ENCODE results near the gene SETDB2. TPM values are rescaled to one million over a fixed set of nuclear protein-coding genes. Genes with fewer than 3 reads are reported as not detected.

Gene SETDB2
- total and polyA plus RNA-seq, 2 donors (not counting 3 experiments of a cell fraction or from before 2014, with no cell fraction given), result 1.5 to 5.6 TPM

GRCh38 chr13:49464621-49465325, 20.7 kb downstream of the SETDB2 start:
- FAIRE-seq (no peak), DNase-seq (ENCODE audit: low read depth, low spot score) (no peak)
- no peak overlapping the region for H3K4me2 ChIP-seq (ENCODE audit: insufficient read depth, low read length)
- ChIA-PET CTCF (interaction anchor here (1.0 to 1.6 kb wide), 2 partner anchors 9 to 13 kb away, joined by 3 to 4 read pairs; no protein-coding TSS in a partner anchor), POLR2A (no interaction called here)
- no TSS peak for BruUV-seq (replicated peaks)
- TF ChIP-seq POLR2A (IDR thresholded peaks at IDR 0.05; ENCODE audit: low read depth, low read length) (no peak), MYC (IDR thresholded peaks at IDR 0.05; ENCODE audit: low read depth, low read length) (no peak), CTCF (IDR thresholded peaks at IDR 0.05; ENCODE audit: extremely low read depth in 1 of 2, insufficient read depth in 1 of 2, low read depth in 1 of 2, low read length in 2 of 2) (no peak), MAX (IDR thresholded peaks at IDR 0.05; ENCODE audit: insufficient read depth, insufficient read length) (no peak), EZH2 (IDR thresholded peaks at IDR 0.05; ENCODE audit: borderline replicate concordance, low read depth, low read length, severe bottlenecking) (no peak), JUN (IDR thresholded peaks at IDR 0.05; ENCODE audit: borderline replicate concordance, insufficient read depth, insufficient read length, low read depth) (no peak), FOS (IDR thresholded peaks at IDR 0.05; ENCODE audit: borderline replicate concordance, insufficient read depth, low read length) (no peak), POLR2AphosphoS5 (IDR thresholded peaks at IDR 0.05; ENCODE audit: insufficient read depth, low read depth, low read length) (no peak), GATA2 (IDR thresholded peaks at IDR 0.05; ENCODE audit: insufficient read depth, insufficient read length, low read depth, low read length) (no peak)
- no peaks in the 10 kb centered on the region for H3K9me3 ChIP-seq (replicated peaks; ENCODE audit: control insufficient read depth, insufficient read depth, low read length)
- H4K20me1 ChIP-seq (replicated peaks; ENCODE audit: control insufficient read depth, extremely low read depth, insufficient read depth, low read length), result no peaks in the 10 kb centered on the region
- no peak overlapping the region for H2AFZ ChIP-seq (ENCODE audit: low read depth, low read length)
- intact Hi-C loops (cut with micrococcal nuclease) (no loop called here), dilution Hi-C loops (cut with MboI; ENCODE audit: extremely low pct_ligation_motif_present, low sequenced_read_pairs) (no loop called here)
- H3K4me3 ChIP-seq (replicated peaks in 1 of 3; ENCODE audit: insufficient read depth in 1 of 3, low read depth in 1 of 3, low read length in 3 of 3), result no peak overlapping the region
- H3K79me2 ChIP-seq (ENCODE audit: control insufficient read depth, insufficient read depth, low read length), result no peaks in the 10 kb centered on the region
- no peak overlapping the region for H3K27ac ChIP-seq (ENCODE audit: insufficient read depth, low read depth, low read length)
- H3K4me1 ChIP-seq (ENCODE audit: control insufficient read depth, extremely low read depth, insufficient read depth, low read length), result no peaks in the 10 kb centered on the region
- H3K9ac ChIP-seq (replicated peaks; ENCODE audit: extremely low read depth, insufficient read depth, low read length), result no peak overlapping the region
- H3K9me1 ChIP-seq (replicated peaks; ENCODE audit: control insufficient read depth, extremely low read depth, insufficient read depth, low read length), result no peaks in the 10 kb centered on the region
- no peaks in the 10 kb centered on the region for H3K27me3 ChIP-seq (ENCODE audit: control insufficient read depth in 2 of 2, insufficient read depth in 2 of 2, low read length in 2 of 2)
- peaks cover 0 to 2% of the 10 kb centered on the region in 2 experiments for H3K36me3 ChIP-seq (ENCODE audit: control insufficient read depth in 2 of 2, extremely low read depth in 1 of 2, insufficient read depth in 2 of 2, low read length in 2 of 2)
